Suprapubic skin (tissue), 3 donors: ENCODE results near the gene SLC25A40.

ENCODE experiments used
- CTCF ChIP-seq, 2 donors: fragments of 200-600 bp in 1 of 2; fragments of 450-650 bp in 1 of 2; sonication (generic) in 1 of 2; IDR thresholded peaks; one replicate each; pipeline ENCODE4 v1.5.1; 2016 to 2019; ENCODE audit warnings: antibody characterized with exemption in 2 of 2, mild to moderate bottlenecking in 1 of 2, moderate library complexity in 1 of 2
- EP300 ChIP-seq: sonication (generic); formaldehyde crosslinking; IDR thresholded peaks from one replicate; pipeline ENCODE4 v1.6.1; 2017; ENCODE audit warnings: antibody characterized with exemption
- POLR2A ChIP-seq, 2 donors: fragments of 450-650 bp; IDR thresholded peaks; one replicate each; pipeline ENCODE4 v1.6.1; 2017; ENCODE audit warnings: antibody characterized with exemption in 2 of 2, mild to moderate bottlenecking in 2 of 2, moderate library complexity in 2 of 2

- TF ChIP-seq CTCF (IDR thresholded peaks at IDR 0.05) (no peak), EP300 (no peak), POLR2A (IDR thresholded peaks at IDR 0.05) (no peak)
Observed at GRCh38 chr7:87837597-87837996, 38.6 kb downstream of the SLC25A40 start.
